Ishikawa (cell line): ENCODE data around the gene NDFIP2.

Experiments used
- CEBPB ChIP-seq: IDR thresholded peaks from 2 replicates; pipeline ENCODE4 v1.6.1; 2012
- CREB1 ChIP-seq: IDR thresholded peaks from 2 replicates; pipeline ENCODE4 v1.6.1; 2012; ENCODE audit warnings: low read depth
- EGR1 ChIP-seq: IDR thresholded peaks from 2 replicates; pipeline ENCODE4 v1.6.1; 2012
- EP300 ChIP-seq: IDR thresholded peaks from 2 replicates; pipeline ENCODE4 v1.6.1; 2012; ENCODE audit warnings: borderline replicate concordance
- FOXM1 ChIP-seq: IDR thresholded peaks from 2 replicates; pipeline ENCODE4 v1.6.1; 2012; ENCODE audit warnings: low read depth, borderline replicate concordance
- NFIC ChIP-seq: IDR thresholded peaks from 2 replicates; pipeline ENCODE4 v1.6.1; 2012
- RAD21 ChIP-seq: IDR thresholded peaks from 2 replicates; pipeline ENCODE4 v1.6.1; 2012; ENCODE audit warnings: low read depth
- TAF1 ChIP-seq: IDR thresholded peaks from 2 replicates; pipeline ENCODE4 v1.6.1; 2012; ENCODE audit warnings: low read depth, mild to moderate bottlenecking
- TCF12 ChIP-seq: IDR thresholded peaks from 2 replicates; pipeline ENCODE4 v1.6.1; 2012; ENCODE audit warnings: low read depth
- ZBTB7A ChIP-seq: IDR thresholded peaks from 2 replicates; pipeline ENCODE4 v1.6.1; 2012; ENCODE audit warnings: low read depth
- TF ChIP-seq, protein P1 (sequence below): IDR thresholded peaks from 2 replicates; pipeline ENCODE4 v1.6.1; 2012
- TF ChIP-seq, protein P2 (sequence below): IDR thresholded peaks from 2 replicates; pipeline ENCODE4 v1.6.1; 2012; ENCODE audit warnings: low read depth, mild to moderate bottlenecking
- TF ChIP-seq, protein P3 (sequence below): IDR thresholded peaks from 2 replicates; pipeline ENCODE4 v1.6.1; 2012

DNA sequence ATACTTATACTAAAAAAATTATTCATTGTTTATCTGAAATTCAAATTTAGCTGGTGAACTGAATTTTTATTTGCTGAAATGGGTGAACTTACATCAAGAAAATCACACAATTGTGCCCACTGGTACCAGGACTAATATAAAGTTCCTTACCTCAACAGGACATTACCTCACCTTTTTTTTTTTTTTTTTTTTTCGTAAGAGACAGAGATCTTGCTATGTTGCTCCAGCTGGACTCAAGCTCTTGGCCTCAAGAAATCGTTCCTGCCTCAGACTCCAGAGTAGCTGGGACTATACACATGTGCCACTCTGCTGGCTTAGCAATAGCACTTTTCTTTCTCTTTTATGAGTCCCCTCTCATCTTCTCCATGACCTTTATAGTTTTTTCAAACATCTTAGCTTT is 22.5 kb upstream of the NDFIP2 start:
- TF ChIP-seq TAF1 (no peak), EP300 (no peak), CREB1 (no peak), NFIC (no peak), RAD21 (no peak), FOXM1 (no peak), TCF12 (no peak), ZBTB7A (no peak), CEBPB (no peak), EGR1 (no peak)
- TF ChIP-seq, protein P1, sequence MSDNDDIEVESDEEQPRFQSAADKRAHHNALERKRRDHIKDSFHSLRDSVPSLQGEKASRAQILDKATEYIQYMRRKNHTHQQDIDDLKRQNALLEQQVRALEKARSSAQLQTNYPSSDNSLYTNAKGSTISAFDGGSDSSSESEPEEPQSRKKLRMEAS = no peak
- TF ChIP-seq, protein P2, sequence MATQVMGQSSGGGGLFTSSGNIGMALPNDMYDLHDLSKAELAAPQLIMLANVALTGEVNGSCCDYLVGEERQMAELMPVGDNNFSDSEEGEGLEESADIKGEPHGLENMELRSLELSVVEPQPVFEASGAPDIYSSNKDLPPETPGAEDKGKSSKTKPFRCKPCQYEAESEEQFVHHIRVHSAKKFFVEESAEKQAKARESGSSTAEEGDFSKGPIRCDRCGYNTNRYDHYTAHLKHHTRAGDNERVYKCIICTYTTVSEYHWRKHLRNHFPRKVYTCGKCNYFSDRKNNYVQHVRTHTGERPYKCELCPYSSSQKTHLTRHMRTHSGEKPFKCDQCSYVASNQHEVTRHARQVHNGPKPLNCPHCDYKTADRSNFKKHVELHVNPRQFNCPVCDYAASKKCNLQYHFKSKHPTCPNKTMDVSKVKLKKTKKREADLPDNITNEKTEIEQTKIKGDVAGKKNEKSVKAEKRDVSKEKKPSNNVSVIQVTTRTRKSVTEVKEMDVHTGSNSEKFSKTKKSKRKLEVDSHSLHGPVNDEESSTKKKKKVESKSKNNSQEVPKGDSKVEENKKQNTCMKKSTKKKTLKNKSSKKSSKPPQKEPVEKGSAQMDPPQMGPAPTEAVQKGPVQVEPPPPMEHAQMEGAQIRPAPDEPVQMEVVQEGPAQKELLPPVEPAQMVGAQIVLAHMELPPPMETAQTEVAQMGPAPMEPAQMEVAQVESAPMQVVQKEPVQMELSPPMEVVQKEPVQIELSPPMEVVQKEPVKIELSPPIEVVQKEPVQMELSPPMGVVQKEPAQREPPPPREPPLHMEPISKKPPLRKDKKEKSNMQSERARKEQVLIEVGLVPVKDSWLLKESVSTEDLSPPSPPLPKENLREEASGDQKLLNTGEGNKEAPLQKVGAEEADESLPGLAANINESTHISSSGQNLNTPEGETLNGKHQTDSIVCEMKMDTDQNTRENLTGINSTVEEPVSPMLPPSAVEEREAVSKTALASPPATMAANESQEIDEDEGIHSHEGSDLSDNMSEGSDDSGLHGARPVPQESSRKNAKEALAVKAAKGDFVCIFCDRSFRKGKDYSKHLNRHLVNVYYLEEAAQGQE = no peak
- TF ChIP-seq, protein P3, sequence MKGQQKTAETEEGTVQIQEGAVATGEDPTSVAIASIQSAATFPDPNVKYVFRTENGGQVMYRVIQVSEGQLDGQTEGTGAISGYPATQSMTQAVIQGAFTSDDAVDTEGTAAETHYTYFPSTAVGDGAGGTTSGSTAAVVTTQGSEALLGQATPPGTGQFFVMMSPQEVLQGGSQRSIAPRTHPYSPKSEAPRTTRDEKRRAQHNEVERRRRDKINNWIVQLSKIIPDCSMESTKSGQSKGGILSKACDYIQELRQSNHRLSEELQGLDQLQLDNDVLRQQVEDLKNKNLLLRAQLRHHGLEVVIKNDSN = no peak
